ENCODE measurements around the gene RABGAP1L.
"Not testable (repeated sequence)": the region's sequence is repeated elsewhere in the genome, so short reads cannot be mapped to it uniquely, and the experiment has no call there.

The RABGAP1L gene

DNA sequence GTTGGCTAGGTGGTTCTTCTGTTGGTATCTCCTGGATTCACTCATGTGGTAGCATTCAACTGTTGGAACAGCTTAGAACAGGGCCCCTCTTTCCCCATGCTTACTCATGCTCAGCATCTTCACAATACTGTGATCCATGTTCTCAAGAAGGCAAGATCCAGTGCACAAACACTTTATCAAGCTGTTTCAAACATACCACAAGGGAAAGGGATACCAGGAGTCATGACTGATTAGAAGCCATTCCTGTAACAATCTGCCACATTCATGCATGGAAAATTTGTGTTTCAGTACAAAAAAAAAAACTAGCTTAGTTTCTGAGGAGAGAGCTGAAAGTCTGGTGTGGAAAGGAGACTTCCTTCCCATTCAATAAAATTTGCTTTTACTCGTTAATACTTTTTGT, 670.7 kb downstream of the RABGAP1L start:
- DNase-seq = no peak

DNA sequence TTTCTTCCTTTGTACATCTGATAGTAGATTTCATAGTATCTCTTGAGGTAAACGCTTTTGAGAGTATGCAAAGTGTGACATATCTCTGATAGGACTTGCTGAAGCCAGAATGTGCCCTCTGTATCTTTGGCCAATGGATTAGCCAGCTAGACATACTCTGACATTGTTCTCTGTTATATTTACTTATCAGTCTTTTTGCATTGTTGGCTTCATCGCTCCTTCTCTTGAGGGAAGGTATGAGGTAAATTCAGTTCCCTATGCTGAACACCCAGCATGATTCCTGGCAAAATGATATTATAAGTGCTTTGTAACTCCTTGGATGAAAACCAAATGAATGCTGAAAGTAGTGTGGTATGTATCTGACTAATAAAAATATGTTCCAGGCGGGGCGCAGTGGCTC, 677.2 kb downstream of the RABGAP1L start:
- DNase-seq = no peak

DNA sequence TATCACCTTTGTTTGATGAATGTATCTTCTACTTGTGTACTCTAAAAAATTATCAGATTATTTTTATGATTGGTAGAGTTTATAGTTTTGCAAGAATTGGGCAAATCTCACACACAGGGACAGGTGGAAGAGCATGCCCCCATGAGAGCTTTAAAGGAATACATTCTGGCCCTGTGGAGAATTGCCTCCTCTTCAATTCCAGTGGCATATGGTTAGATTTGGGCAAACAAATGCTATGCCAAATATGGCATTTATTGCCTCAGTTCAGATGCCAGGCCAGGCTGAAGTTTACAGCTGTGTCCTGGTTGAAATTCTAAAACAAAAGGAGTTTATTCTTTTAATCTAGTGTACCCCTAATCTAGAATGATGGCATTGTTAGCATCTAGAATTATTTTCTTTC, 678.1 kb downstream of the RABGAP1L start:
- no peak for DNase-seq

DNA sequence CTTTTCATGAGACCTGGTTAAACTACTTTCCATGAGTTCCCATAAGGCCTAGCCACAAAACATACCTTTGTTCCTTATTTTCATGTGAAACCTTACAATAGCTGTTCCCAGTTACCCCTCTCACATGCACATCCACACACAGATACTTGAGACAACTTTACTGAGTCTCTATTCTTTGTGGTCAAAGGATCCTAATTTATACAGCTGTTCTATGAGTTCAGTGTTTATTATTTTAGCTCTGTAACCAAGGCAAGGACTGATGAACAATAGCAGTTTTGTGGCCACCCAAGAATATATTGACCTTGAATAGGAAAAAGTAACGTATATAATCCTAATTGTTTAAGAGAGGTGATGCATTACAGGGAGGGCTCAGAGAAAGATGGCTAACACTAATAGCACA, 679.9 kb downstream of the RABGAP1L start:
- DNase-seq = no peak

DNA sequence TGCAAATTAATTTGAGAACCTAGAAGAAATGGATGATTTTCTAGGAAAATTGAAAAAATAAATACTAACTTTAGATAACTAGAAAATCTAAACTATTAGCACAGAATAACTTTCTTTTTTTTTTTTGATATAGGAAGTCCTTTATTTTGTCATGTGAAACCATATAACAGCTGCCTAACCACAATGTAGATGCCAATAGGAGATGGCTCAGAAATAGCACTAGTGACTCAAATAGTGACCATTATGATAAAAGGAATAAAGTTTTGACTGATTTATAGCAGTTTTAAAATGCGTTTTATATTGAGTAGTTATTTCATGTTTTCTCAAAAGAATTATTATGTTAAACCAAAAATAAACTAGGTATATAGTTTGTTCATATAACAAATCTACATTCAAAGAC, 682.4 kb downstream of the RABGAP1L start:
- DNase-seq = no peak

DNA sequence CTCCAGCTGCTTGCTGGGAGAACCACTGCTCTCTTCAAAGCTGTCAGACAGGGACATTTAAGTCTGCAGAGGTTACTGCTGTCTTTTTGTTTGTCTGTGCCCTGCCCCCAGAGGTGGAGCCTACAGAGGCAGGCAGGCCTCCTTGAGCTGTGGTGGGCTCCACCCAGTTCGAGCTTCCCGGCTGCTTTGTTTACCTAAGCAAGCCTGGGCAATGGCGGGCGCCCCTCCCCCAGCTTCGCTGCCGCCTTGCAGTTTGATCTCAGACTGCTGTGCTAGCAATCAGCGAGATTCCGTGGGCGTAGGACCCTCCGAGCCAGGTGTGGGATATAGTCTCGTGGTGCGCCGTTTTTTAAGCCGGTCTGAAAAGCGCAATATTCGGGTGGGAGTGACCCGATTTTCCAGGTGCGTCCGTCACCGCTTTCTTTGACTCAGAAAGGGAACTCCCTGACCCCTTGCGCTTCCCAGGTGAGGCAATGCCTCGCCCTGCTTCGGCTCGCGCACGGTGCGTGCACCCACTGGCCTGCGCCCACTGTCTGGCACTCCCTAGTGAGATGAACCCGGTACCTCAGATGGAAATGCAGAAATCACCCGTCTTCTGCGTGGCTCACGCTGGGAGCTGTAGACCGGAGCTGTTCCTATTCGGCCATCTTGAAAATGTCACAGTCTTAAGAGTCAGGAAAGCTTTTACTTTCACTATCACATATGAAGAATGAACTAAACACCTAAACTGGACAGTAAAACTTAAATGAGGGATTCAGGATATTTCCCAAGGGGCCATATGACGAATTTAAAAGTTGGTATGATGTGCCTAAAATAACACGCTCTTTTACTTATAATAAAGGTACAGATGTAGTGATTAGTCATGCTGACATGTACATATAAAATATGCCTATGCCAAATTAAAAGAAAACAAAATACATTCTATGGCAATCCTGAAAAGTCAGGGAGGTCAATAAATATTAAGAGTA, 689.6 kb downstream of the RABGAP1L start:
- not testable (repeated sequence) for DNase-seq

DNA sequence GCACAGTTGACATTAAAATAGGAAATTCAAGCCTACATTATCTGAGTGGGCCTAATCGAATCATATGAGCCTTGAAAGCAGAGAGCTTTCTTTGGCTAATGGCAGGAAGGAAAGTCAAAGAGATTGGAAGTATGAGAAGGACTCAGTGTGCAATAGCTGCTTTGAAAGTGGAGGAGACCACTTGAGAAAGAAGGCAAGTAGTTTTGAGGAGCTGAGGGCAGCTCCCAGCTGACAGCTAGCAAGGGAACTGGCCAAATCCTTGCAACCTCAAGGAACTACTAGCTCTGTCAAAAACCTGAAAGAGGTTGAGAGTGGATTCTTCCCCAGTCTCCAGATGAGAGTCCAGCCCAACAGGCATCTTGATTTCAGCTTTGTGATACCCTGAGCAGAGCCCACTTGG, 691.4 kb downstream of the RABGAP1L start:
- no peak for DNase-seq

DNA sequence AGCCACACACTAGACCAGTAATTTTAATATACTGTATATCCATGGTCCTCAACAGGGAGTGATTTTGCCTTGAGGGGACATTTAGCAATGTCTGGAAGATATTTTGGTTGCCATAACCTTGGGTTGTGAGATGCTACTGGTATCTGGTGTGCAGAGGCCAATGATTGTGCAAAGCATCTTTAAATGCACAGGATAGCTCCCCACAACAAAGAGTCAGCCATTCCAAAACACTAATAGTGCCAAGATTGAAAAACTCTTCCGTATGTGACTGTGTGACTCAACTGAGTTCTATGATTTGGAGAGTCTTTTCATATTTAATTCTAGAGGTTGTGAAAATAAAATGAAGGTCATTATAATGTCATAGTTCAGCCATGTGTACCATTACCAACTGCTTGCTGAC, 699.0 kb downstream of the RABGAP1L start:
- no peak for DNase-seq

DNA sequence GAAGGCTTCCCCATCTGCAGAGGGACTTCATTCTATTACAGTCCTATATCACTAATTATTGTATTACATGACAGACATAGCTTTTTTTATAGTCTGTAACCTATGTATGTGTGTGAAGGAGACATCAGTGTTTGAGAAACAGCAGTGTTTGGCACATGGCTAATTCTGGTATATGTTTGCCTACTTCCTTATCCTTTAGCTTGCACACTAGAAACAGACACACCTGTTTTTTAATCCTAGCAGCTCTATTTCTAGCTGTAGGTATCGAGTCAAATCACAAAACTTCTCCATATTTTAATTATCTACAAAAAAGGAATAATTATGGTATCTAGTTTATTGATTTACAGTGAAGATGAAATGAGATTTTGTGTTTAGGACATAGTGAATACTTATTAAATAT, 711.0 kb downstream of the RABGAP1L start:
- no peak for DNase-seq

DNA sequence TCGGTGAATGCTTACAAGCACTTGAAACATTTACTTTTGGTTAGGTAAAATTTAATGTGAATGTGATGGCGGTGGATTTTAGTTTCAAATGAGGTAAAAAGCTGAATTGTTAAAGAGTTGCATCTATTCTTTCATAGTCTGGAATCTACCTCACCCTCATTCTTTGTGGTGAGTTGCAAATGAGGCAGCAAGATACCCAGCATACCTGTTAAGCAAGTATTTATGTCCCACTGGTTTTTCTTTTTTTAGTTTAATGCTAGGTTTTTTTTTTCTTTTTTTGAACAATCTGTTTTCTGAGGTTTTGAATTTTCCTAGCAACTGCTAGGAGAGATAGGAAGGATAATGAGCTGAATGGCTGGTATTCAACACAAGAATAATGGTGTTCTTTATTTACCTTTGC, 712.6 kb downstream of the RABGAP1L start:
- peak; percentile 89 for DNase-seq

DNA sequence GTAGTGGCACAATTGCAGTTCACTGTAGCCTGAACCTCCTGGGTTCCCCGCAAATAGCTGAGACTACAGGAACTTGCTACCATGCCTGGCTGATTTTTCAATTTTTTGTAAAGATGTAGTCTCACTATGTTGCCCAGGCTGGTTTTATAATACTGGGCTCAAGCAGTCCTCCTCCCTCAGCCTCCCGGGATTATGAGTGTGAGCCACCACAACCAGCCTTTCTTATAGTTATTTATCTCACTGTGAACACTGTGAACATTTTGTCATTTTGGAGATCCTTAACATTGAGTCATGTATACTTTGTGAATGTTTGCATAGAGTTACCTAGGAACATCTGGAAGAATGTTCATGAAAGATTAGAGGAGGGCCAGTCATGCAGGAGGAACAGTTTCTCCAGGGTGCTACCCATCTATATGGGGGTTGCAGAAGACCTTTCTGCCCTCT, 713.3 kb downstream of the RABGAP1L start:
- no peak for DNase-seq

DNA sequence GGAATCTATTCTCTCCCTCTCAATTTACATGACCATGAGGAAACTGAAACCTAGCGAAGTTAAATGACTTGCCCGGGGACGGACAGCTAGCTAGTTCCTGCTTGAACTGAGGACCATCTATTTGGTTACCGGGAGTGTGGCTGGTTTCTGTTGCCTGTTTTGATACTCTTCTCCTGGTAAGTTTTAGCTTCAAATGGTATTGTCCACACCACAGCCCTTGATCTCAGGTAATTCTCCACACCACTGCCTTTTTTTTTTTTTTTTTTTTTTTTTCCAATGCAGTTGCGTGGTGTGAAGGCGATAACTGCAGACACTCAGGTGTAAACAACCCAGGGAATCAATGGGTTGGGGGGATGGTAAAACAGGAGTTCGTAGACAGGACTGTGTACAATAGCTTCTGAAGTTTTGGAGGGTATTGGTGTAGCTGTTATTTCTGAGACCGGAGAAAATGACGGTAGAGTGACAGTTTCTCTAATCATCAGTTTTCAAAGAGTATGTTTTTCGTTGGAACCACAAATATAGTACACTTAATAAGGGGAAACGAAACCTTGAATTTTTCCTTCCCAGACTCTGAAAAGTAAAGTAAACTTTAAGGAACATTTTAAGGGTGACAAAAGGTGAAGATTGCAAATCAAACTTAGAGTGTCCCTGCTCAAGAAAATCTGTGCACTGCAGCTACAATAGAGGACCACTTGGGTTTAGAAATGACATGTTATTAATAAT, 715.2 kb downstream of the RABGAP1L start:
- DNase-seq = peak; percentile 59

DNA sequence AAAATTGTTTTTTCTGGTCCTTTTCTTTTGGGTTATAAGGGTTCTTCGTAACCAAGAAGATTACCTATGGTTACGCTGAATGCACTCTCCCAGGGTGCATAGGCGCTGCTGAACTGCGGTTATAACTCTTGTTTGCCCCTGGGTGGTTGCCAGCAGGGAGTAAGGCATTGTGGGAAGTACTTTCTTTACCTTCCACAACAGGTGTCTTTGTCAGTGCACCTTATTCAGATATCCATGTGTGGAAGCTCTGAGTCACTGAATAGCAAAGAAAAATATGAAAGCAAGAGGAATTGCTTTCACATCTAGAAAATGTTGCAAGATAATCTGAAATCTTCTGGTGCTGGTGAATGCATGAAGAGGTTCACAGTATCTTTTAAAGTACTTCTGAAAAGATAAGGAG, 716.0 kb downstream of the RABGAP1L start:
- DNase-seq = peak; percentile 97

DNA sequence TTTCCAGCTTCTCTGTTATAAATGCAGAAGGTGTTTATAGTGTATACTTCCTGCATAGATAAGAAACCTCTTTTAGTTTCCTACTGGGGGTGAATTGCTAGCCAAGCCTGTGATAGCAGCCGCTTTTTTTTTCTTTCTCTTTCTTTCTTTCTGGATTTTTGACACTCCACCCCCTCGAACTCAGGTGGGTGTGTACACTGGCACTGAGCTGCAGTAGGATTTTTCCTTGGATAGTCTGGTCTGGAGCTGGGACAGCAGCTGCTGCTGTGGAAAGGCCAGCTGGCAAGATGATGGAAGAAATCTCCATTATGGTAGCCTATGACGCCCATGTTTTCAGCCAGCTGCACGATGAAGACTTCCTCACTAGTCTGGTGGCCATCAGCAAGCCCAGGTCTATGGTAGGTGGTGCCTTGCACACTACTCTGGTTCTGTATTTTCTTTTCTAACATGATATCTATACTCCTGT, 717.9 kb downstream of the RABGAP1L start:
- DNase-seq = no peak

DNA sequence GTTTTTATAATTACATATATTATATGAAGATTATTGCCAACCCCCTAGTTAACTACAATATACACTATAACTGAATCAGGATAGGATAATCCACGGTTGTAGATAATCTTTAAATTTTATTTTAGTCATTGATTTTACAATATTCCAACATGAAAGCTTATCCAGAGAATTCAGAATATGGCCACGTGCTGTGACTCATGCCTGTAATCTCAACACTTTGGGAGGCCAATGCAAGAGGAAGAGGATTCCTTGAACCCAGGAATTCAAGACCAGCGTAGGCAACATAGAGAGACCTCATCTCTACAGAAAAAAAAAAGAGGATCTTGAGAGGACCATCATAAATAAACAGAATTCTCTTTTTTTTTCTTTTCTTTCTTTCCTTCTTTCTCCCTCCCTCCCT, 720.9 kb downstream of the RABGAP1L start:
- no peak for DNase-seq

DNA sequence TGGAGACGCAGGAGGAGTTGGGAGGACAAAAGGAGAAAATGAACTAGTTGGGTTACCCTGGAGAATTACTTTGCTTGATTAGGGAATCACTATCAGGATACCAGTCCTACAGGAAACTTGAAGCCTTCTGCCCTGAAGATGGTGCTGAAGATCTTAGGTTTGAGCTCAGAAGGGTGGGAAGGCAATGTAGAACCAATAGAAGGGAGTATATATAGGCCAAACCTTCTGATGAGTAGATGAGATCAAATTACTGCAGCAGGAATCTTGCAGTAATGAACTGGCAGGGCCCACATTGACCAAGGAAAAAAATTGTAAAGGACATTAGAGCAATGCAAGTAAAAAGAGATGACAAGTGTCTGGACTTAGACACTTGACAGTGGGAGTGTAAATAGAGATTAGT, 724.1 kb downstream of the RABGAP1L start:
- DNase-seq = no peak

DNA sequence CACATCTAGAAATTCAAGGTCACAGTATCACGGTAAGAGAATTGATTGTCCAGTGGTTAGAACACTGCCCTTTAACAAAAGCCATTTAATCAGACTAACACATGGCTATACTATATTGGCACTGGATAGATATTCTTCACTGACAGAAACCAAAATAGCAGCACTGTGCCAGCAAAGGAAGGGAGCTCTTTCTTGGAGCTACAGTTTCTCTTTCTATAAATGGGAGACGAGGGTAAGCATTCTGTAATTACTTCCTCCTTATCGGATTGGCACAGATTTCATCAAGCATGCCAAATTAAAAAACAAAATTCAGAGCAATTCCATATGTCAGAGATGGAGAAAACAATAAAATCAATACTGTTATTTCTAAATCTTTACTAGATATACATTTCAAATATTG, 724.7 kb downstream of the RABGAP1L start:
- no peak for DNase-seq

DNA sequence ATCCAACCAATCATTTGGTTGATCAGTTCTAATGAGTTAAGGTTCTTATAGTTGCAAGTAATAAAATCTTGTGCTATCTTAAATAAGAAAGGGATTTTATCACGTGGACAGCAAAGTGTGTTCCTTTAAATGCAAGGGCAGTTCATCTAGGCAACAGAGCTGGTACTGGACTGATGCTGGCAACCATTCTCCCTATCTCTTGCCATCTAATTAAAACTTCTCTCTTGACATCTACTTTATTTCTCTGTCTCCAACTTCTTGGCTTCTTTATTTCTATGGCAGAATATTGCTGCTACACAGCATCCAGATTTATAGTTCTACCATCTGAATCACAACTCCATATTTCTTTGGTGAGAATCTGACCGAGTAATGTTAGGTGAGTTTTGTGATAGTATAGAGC, 725.2 kb downstream of the RABGAP1L start:
- no peak for DNase-seq

DNA sequence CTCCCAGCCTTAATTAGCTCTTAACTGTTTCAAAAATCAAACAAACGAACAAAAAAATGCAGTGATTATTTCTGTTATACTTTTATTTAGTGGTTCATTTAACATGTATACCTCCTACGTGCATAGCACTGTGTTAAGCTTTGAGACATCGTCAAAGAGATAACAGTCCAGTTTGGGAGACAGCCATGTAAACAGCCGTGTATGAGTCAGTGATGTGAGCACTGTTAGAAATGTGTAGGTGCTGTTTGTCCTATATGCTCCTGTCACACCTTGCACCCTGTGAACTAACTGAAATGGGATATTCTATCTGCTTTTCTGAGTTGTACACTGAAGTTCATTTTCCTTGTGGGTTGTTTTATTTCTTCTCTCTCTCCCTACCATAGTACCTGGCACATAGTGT, 730.7 kb downstream of the RABGAP1L start:
- no peak for DNase-seq

DNA sequence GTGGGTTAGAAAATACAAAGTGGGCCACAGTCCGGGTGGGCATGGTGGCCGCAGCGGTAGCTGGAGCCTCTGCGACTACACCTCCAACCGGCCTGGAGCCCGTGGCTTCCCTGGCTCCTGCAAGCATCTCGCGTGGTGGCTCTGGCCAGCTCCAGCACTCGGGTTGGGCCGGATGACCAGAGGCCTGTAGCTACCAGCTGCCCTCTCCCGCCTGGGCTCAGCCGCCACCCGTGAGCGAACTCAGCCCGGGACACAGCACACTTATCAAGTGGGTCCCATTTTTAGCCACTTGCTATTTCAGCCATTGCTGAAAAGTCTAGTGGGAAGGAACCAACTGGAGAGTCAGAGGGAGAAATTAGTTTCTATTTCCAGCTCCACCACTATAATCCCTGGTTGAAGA, 732.7 kb downstream of the RABGAP1L start:
- no peak for DNase-seq

DNA sequence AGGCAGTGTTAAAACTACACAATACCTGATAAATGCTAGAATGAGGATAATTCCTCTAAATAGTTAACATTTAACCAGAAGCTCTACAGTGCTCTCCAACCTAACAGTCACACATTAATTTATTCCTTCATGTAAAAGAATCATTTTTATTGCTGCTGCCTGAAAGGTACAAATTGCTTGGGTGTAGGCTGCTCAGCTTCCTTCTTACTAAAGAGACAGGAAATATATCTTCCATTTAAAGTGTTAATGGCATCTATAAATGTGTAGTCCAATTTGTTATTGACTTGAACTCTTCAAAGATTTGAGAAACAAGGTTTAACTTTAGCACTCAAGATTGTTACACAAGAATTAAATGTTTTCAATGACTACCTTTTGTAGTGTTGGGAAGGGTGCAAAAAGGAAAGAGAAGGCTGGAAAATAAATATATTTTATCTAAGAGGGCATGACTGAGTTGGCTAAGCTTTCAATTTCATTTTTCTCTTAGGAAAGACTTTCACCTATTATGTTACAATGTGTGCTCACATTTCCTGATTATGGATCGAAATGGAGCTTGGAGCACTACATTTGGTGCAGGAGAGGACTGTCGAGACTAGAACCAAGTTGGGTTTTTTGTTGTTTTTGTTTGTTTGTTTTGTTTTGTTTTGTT, 734.9 kb downstream of the RABGAP1L start:
- no peak for DNase-seq

DNA sequence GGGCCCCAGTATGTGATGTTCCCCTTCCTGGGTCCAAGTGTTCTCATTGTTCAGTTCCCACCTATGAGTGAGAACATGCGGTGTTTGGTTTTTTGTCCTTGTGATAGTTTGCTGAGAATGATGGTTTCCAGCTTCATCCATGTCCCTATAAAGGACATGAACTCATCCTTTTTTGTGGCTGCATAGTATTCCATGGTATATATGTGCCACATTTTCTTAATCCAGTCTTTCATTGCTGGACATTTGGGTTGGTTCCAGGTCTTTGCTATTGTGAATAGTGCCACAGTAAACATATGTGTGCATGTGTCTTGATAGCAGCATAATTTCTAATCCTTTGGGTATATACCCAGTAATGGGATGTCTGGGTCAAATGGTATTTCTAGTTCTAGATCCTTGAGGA, 736.3 kb downstream of the RABGAP1L start:
- not testable (repeated sequence) for DNase-seq

DNA sequence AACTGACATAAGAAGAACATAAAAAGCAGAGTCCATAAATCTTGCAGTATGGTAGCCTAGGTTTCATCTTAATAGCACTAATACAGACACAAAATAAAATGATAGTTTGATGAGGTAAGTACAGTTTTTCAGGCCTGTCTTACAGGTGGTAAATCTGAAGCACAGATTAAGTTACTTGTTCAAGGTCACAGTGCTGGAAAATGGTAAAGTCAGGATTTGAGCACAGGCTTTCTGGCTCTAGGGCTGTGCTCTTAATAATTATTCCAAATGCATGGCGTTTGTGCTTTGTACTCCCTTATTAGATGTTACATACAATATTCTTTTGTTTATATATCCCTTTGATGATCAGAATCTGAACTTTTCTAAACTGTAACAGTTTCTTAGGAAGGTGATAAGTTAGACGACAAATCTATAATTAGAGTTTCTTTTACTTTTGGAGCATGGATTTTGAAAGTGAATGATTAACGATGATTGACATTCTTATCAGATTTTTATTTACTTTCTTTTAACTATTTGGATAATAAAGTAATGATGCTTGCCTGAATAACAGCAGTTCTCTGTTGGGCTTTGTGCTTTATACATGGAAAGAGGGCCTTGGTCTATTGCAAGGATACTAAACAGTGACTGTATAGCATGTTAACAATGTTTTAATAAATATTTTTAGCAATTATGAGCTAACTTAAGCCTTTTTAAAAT, 738.9 kb downstream of the RABGAP1L start:
- DNase-seq = no peak
